GM21526 (cell line): Measurements from ENCODE around the gene ARPC5L.

ENCODE experiments used
- ATAC-seq: cut with Tn5 transposase; IDR thresholded peaks from one replicate; pipeline ENCODE4 v1.9.1; 2021; ENCODE audit warnings: moderate library complexity; ENCODE audit not compliant: unreplicated experiment, low FRiP score

ARPC5L gene

GRCh38 chr9:124860582-124861341, 1.2 kb upstream of the ARPC5L start:
- ATAC-seq: no peak

DNA sequence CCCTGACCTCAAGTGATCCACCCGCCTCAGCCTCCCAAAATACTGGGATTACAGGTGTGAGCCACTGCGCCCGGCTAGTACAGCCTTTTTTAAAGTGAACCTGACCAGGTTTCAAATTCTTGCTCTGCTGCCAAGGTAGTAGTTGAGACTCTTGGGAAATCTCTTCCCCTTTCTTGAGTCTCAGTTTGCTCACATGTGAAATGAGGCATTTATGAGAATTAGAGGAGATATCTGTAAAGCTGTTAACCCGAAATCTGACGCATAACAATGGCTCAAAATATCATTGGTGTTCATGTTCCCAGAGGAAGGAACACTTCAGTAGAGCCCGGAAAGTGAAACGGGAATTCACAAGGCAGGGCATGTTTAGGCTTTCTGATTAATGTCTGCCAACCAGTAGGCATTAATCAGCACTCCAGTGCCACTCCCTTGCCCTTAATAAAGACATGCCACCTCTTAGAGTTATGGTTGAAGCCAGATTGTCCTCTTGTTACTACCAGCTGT, 1.5 kb downstream of the ARPC5L start:
- ATAC-seq: no peak

DNA sequence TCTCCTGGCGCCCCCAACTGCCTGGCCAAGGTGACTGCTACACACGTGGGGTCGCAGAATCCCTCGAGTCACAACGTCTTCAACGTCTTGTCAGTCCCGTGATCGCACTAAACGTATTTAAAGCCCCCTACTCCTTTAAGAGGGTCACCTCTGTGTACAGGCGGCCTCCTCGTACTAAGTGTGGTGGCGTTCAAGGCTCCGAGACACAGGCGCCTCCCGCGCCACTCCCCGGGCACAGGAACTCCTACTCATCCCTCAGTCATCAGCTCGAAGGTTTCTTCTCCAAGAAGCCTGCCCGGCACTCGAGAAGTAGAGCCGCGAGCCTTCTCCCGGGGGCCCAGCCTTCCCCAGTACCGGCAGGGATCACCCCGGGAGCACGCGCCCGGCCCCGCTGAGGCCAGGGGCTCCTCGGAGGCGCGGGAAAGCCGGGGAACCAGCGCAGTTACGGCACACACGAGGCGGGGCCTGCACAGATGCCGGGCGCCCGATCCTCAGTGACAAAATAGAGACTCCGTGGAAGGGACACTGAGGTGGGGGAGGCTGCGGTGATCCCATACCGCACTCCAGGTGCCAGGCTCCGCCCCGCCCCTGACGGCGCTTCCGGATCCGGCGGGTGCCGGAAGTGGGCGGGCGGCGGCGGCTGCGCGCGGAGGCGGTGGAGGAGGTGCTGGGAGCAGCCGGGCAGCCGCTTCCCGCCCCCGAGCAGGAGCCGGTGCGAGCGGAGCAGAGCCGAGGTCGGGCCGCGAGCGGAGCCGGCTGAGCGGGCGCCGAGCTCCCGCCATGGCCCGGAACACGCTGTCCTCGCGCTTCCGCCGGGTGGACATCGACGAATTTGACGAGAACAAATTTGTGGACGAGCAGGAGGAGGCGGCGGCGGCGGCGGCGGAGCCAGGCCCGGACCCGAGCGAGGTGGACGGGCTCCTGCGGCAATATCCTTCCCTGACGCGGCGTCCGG, 6.9 kb downstream of the ARPC5L start:
- peak; percentile 42 for ATAC-seq

GRCh38 chr9:124869466-124869985, 7.6 kb downstream of the ARPC5L start:
- ATAC-seq: peak; percentile 10

GRCh38 chr9:124869986-124870560, 8.1 kb downstream of the ARPC5L start:
- ATAC-seq: peak; percentile 40

DNA sequence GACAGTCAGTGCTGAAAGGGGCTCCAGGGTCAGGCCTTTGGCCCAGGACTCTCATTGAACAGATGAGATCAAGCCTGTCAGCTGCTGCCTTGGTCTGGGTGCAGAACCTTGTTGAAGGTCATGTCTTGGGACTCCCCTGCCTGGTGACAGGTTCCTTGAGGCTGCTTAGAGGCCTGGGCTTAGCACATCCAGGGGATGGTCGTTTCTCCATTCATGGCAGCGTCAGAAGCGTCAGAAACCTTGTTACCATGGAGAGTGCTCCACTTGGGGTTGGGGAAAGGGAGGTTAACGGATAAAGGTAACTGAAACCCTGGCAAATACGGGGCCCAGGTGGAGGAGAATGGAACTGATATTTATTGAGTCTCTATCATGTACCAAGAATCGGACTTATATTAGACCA, 8.8 kb downstream of the ARPC5L start:
- ATAC-seq: no peak

GRCh38 chr9:124871156-124871561, 9.2 kb downstream of the ARPC5L start:
- no peak for ATAC-seq

GRCh38 chr9:124873664-124874063, 11.7 kb downstream of the ARPC5L start:
- no peak for ATAC-seq

GRCh38 chr9:124875501-124875900, 13.6 kb downstream of the ARPC5L start:
- ATAC-seq: no peak

GRCh38 chr9:124877021-124877782, 15.3 kb downstream of the ARPC5L start:
- no peak for ATAC-seq

DNA sequence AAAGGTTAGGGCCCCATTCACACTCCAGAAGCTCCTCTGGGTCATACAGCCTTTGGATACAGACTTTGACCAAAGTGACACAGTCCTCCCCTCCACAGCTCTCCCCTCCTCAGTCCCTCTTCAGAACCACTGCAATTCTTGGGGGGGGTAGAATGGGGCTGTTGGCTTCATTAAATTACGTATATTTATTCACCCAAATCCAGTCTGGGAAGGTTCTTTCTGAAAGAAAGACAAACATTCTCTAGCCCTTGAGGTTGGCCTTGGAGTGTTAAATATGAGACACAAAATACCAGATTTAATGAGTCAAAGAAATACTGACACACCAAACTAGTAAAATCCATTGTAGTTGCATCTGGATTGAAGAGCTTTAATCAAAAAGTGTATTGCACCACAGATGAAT, 16.1 kb downstream of the ARPC5L start:
- ATAC-seq: no peak

DNA sequence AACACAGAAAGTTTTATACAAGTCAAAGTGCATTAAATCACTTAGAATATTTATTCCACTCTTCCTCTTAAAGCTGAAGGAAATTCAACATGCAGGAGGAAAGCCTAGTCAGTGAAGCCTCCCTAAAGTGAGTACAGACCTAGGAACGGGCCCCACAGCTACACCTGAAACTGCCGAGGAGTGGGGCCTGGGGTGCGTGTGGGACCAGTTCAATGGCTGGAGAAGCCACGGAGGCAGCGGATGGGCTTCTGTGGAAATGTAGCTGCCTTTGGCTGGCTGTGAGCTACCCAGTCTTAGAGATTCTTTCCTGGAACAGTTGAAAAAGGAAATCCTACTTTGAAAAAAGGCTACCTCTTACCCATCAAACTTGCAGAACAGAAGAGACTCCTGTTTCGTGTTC, 16.6 kb downstream of the ARPC5L start:
- no peak for ATAC-seq

DNA sequence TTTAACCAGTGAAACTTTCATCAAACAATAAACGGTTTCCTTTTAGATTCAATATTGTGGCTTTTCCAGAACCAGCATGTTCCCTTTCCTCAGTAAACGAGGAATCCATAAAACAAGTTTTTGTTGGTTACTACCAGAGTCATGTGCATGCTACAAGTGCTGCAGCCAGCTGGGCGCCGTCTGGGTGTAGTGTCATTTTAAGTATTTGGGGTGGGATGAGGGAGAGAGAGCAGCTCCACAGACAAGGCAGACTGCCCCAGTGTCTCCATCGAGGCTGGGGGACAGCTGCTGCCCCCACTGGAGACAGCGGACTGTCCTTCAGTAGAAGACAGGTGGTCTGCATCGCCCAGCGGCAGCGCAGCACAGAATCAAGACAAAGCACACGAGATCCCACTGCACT, 17.3 kb downstream of the ARPC5L start:
- ATAC-seq: no peak

DNA sequence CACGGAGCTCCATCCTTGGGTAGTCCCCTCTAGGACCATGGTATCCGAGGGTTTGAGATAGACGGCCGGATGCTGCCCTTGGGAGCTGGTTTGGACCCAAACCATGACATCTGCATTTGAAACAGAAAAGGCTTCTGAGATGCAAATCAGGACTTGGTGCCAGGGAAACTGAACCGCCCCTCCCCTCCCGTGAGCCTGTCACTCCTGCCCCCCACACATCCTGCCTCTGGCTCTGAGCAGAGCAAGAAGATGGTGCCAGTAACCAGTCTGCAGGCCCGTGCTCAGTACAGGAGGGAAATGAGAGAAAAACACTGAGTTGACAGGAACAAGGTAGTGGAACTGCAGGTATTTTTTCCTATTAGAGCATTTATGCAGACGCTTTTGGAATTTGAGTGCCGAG, 18.6 kb downstream of the ARPC5L start:
- no peak for ATAC-seq

DNA sequence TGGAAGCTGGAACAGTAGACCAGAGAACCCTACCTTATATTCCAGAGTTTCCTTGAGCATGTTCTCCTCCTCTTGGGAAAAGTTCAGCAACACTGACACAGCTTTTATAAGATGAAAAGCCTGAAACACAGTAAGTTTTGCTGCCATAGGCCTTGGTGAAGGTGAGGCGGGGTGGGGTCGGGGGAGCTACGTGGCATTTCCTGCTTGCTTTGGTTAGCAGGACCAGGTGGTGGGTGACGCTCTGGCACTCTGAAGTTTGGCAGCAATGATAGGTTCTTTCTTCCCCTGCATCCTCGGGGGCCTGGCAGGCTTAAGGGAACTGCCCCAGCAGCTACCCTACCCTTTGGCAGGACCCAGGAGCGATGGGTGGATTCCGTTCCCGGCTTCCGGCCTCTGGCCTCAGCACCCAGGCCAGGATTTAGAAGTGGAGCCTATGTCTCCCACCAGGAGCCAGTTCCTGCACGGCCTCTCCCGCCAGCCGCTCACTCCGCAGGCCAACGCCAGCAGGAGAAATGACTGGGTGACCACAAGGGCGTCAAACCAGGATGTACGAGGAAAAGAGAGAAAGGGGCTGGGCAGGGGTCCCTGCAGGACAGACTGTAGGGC, 19.3 kb downstream of the ARPC5L start:
- ATAC-seq: no peak

DNA sequence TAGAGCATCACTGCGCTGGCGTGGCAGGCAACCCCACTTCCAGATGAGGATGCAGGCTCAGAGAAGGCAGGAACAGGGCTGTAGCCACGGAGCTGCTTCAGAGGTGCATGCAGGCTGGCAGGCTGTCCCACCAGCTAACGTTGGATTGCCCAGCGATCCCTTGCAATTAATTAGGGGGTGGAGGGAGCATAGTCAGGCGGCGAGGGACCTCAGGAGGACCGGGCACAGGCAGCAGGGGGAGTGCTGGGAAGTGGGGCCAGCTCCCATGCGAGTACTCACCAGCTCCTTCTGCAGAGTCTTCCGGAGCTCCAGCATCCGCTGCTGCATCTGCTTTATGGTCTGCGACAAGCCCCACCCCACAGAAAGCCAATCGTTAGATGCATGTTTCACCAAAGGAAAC, 20.3 kb downstream of the ARPC5L start:
- no peak for ATAC-seq

- ATAC-seq: no peak
Measured at GRCh38 chr9:124884376-124884775, 22.4 kb downstream of the ARPC5L start.

- no peak for ATAC-seq
Measured at GRCh38 chr9:124885551-124885950, 23.6 kb downstream of the ARPC5L start.

DNA sequence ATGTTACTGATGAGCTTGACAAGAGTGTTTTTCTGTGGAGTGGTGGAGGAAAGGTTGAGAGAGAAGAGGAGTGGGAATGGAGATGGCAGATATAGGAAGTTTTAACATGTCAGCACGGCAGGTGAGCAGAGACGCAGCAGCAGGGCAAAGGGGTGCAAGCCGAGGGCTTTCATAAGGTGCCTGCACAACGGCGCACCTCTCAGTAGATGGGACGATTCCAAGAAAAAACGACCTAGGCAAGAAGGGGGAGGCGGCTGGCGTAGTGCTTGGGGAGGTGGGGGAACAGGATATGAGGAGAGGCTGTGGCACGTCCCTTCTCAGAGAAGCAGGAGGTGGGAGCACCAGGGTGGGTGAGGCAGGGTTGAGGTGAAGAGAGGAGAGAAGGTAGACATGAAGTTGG, 24.5 kb downstream of the ARPC5L start:
- ATAC-seq: no peak
